Measurements from ENCODE around the gene PIP5KL1.

GRCh38 chr9:127899128-127899943 lies 31.2 kb downstream of the PIP5KL1 start, which contains the start of gene ST6GALNAC6:
- TF ChIP-seq POLR2A (IDR thresholded peaks at IDR 0.05; ENCODE audit: low read depth, low read length) (no peak), POLR2AphosphoS5 (IDR thresholded peaks at IDR 0.05; ENCODE audit: low read depth, low read length) (no peak)
